Activated naive CD4-positive, alpha-beta T cell treated with anti-CD3 and anti-CD28 coated beads for 36 hours (primary cell): ENCODE results near the gene TRIM40. TPM values are rescaled to one million over a fixed set of nuclear protein-coding genes. Genes with fewer than 3 reads are reported as not detected.
"Not testable (repeated sequence)": the region's sequence is repeated elsewhere in the genome, so short reads cannot be mapped to it uniquely, and the experiment has no call there.

Experiments used
- CTCF ChIA-PET: fragments of 350-600 bp; sonication (Branson Sonifier 250); formaldehyde crosslinking; loops from one replicate; lab custom pipeline; 2021; ENCODE audit warnings: antibody characterized with exemption; lab: Charles Lee
- DNase-seq: peaks from one replicate; pipeline ENCODE4 v3.0.0-alpha.2; 2020
- H3K27ac Mint-ChIP-seq: one replicate; pipeline ENCODE4 v1.8.0; 2021; ENCODE audit warnings: mild to moderate bottlenecking, mixed read lengths
- H3K27me3 Mint-ChIP-seq: one replicate; pipeline ENCODE4 v1.8.0; 2021; ENCODE audit warnings: low read depth, mixed read lengths
- H3K36me3 Mint-ChIP-seq: one replicate; pipeline ENCODE4 v1.8.0; 2021; ENCODE audit warnings: low read depth, mixed read lengths
- H3K4me1 Mint-ChIP-seq: one replicate; pipeline ENCODE4 v1.8.0; 2021; ENCODE audit warnings: low read depth, mixed read lengths
- H3K4me3 Mint-ChIP-seq: one replicate; pipeline ENCODE4 v1.8.0; 2021; ENCODE audit warnings: mild to moderate bottlenecking, moderate library complexity, mixed read lengths
- H3K9me3 Mint-ChIP-seq: one replicate; pipeline ENCODE4 v1.8.0; 2021; ENCODE audit warnings: mixed read lengths
- intact Hi-C: fragments of 100-400 bp; cut with micrococcal nuclease; formaldehyde crosslinking; loops from one replicate; pipeline ENCODE4 v1.15.1; 2023
- total RNA-seq, 2 experiments: library from RNA; stranded (reverse); gene quantifications; one replicate each; pipeline ENCODE4 v1.2.3, GENCODE V29; 2021

TRIM40 gene
- total RNA-seq, 2 experiments from 2014 or later, result not detected

GRCh38 chr6:30118691-30119090 is 17.2 kb upstream of the TRIM40 start:
- H3K9me3 Mint-ChIP-seq, DNase-seq, H3K4me3 Mint-ChIP-seq, intact Hi-C loops, H3K36me3 Mint-ChIP-seq, H3K4me1 Mint-ChIP-seq, H3K27ac Mint-ChIP-seq, H3K27me3 Mint-ChIP-seq: not testable (repeated sequence)
- CTCF ChIA-PET, result interaction anchor here (1.0 to 1.3 kb wide), 3 partner anchors 12 to 15 kb away, joined by 3 to 4 read pairs (median 3); no protein-coding TSS in a partner anchor

GRCh38 chr6:30121446-30122366 is 14.2 kb upstream of the TRIM40 start:
- no peaks in the 10 kb centered on the region for H3K4me1 Mint-ChIP-seq
- DNase-seq, result no peak
- no peaks in the 10 kb centered on the region for H3K9me3 Mint-ChIP-seq
- H3K27me3 Mint-ChIP-seq, result peaks cover 12% of the 10 kb centered on the region
- no peak overlapping the region for H3K4me3 Mint-ChIP-seq
- H3K36me3 Mint-ChIP-seq, result no peaks in the 10 kb centered on the region
- intact Hi-C loops, result no loop called here
- no peak overlapping the region for H3K27ac Mint-ChIP-seq
- CTCF ChIA-PET, result interaction anchor here (0.6 to 1.5 kb wide), 4 partner anchors 10 to 472 kb away, joined by 3 to 8 read pairs (median 5); no protein-coding TSS in a partner anchor

GRCh38 chr6:30122515-30122914 is 13.4 kb upstream of the TRIM40 start:
- H3K27ac Mint-ChIP-seq, result no peak overlapping the region
- no peak overlapping the region for H3K4me3 Mint-ChIP-seq
- no peaks in the 10 kb centered on the region for H3K36me3 Mint-ChIP-seq
- no peaks in the 10 kb centered on the region for H3K9me3 Mint-ChIP-seq
- peaks cover 18% of the 10 kb centered on the region for H3K27me3 Mint-ChIP-seq
- CTCF ChIA-PET, result interaction anchor here (0.6 to 1.5 kb wide), 4 partner anchors 9 to 473 kb away, joined by 3 to 8 read pairs (median 5); no protein-coding TSS in a partner anchor
- DNase-seq, result no peak
- no peaks in the 10 kb centered on the region for H3K4me1 Mint-ChIP-seq
- intact Hi-C loops, result no loop called here

- peaks cover 47% of the 10 kb centered on the region for H3K27me3 Mint-ChIP-seq
- peaks cover 13% of the 10 kb centered on the region for H3K4me1 Mint-ChIP-seq
- no peak for DNase-seq
- no peak overlapping the region for H3K4me3 Mint-ChIP-seq
- intact Hi-C loops, result no loop called here
- H3K9me3 Mint-ChIP-seq, result no peaks in the 10 kb centered on the region
- H3K27ac Mint-ChIP-seq, result no peak overlapping the region
- CTCF ChIA-PET, result interaction anchor here (4.9 kb wide), 1 partner anchor 25 kb away, joined by 35 read pairs; no protein-coding TSS in a partner anchor
- H3K36me3 Mint-ChIP-seq, result no peaks in the 10 kb centered on the region
Observed at GRCh38 chr6:30127238-30128093, 8.5 kb upstream of the TRIM40 start.

GRCh38 chr6:30129265-30130178 is 6.4 kb upstream of the TRIM40 start:
- DNase-seq, result no peak
- Mint-ChIP-seq H3K4me3 (no peak overlapping the region), H3K27me3 (peaks cover 48% of the 10 kb centered on the region), H3K27ac (no peak overlapping the region), H3K9me3 (no peaks in the 10 kb centered on the region), H3K4me1 (peaks cover 13% of the 10 kb centered on the region), H3K36me3 (no peaks in the 10 kb centered on the region)
- CTCF ChIA-PET, result interaction anchor here (0.6 to 6.5 kb wide), 7 partner anchors 16 to 72 kb away, joined by 3 to 227 read pairs (median 15); partner anchors contain the start of genes PPP1R11 and TRIM31
- intact Hi-C loops, result loop anchor here (2.0 kb wide), 2 partner anchors 55 to 63 kb away; partner anchors contain the start of genes PPP1R11 and RNF39

GRCh38 chr6:30130179-30130679 is 5.7 kb upstream of the TRIM40 start:
- H3K27ac Mint-ChIP-seq, result no peak overlapping the region
- H3K9me3 Mint-ChIP-seq, result no peaks in the 10 kb centered on the region
- no peak overlapping the region for H3K4me3 Mint-ChIP-seq
- CTCF ChIA-PET, result interaction anchor here (0.6 to 6.5 kb wide), 15 partner anchors 13 to 199 kb away, joined by 3 to 227 read pairs (median 8); partner anchors contain the start of genes POLR1H, PPP1R11 and TRIM31
- H3K4me1 Mint-ChIP-seq, result peaks cover 13% of the 10 kb centered on the region
- no peak for DNase-seq
- H3K27me3 Mint-ChIP-seq, result peaks cover 48% of the 10 kb centered on the region
- intact Hi-C loops, result loop anchor here (2.0 kb wide), 2 partner anchors 55 to 63 kb away; partner anchors contain the start of genes PPP1R11 and RNF39
- H3K36me3 Mint-ChIP-seq, result no peaks in the 10 kb centered on the region

GRCh38 chr6:30130887-30131862 is 4.8 kb upstream of the TRIM40 start:
- Mint-ChIP-seq H3K27me3 (peaks cover 51% of the 10 kb centered on the region), H3K4me3 (no peak overlapping the region), H3K27ac (no peak overlapping the region), H3K4me1 (peaks cover 15% of the 10 kb centered on the region), H3K36me3 (no peaks in the 10 kb centered on the region), H3K9me3 (no peaks in the 10 kb centered on the region)
- intact Hi-C loops, result loop anchor here (1.0 to 2.0 kb wide), 5 partner anchors 28 to 283 kb away; partner anchors contain the start of genes PPP1R11 and RNF39
- peak; percentile 80 for DNase-seq
- CTCF ChIA-PET, result interaction anchor here (0.6 to 6.5 kb wide), 36 partner anchors 9 to 478 kb away, joined by 3 to 227 read pairs (median 4); partner anchors contain the start of genes POLR1H, PPP1R11 and TRIM31

GRCh38 chr6:30131947-30132497 is 3.9 kb upstream of the TRIM40 start:
- intact Hi-C loops, result loop anchor here (1.0 to 2.0 kb wide), 5 partner anchors 29 to 284 kb away; partner anchors contain the start of genes PPP1R11 and RNF39
- Mint-ChIP-seq H3K27ac (no peak overlapping the region), H3K4me1 (peaks cover 16% of the 10 kb centered on the region), H3K4me3 (no peak overlapping the region), H3K27me3 (peaks cover 49% of the 10 kb centered on the region), H3K9me3 (no peaks in the 10 kb centered on the region), H3K36me3 (no peaks in the 10 kb centered on the region)
- no peak for DNase-seq
- CTCF ChIA-PET, result interaction anchor here (0.8 to 6.5 kb wide), 27 partner anchors 10 to 242 kb away, joined by 3 to 227 read pairs (median 5); partner anchors contain the start of genes PPP1R11 and TRIM31

- Mint-ChIP-seq H3K9me3 (no peaks in the 10 kb centered on the region), H3K4me3 (no peak overlapping the region), H3K36me3 (no peaks in the 10 kb centered on the region), H3K27ac (no peak overlapping the region), H3K27me3 (peaks cover 36% of the 10 kb centered on the region), H3K4me1 (peaks cover 9% of the 10 kb centered on the region)
- intact Hi-C loops, result no loop called here
- DNase-seq, result no peak
- CTCF ChIA-PET, result interaction anchor here (1.8 to 6.5 kb wide), 2 partner anchors 30 to 32 kb away, joined by 8 to 227 read pairs; no protein-coding TSS in a partner anchor
Observed at GRCh38 chr6:30135147-30135546, 793 bp upstream of the TRIM40 start.
